IMR-90 (cell line): Measurements from ENCODE around the gene HES4. TPM values are rescaled to one million over a fixed set of nuclear protein-coding genes. Genes with fewer than 3 reads are reported as not detected.

Experiments
- ATAC-seq: fragments of 200-7000 bp; cut with Tn5 transposase; 2 replicates; pipeline ENCODE4 v1.9.1; 2020; ENCODE audit warnings: low read depth, mild to moderate bottlenecking, moderate library complexity
- BruUV-seq: library from RNA; stranded (reverse); fragments of 400-500 nt; replicated peaks from 2 replicates; lab custom pipeline; 2021; lab: Mats Ljungman, UMichigan
- CTCF ChIA-PET: fragments of 300-600 bp; formaldehyde crosslinking; extraction: SDS; loops from one replicate; lab custom pipeline; 2021; ENCODE audit warnings: antibody characterized with exemption; lab: Yijun Ruan, JAX
- POLR2A ChIA-PET: fragments of 300-600 bp; sonication (Branson Sonifier 250); formaldehyde crosslinking; loops from one replicate; lab custom pipeline; 2022; ENCODE audit warnings: antibody characterized with exemption; ENCODE audit not compliant: unreplicated experiment; lab: Charles Lee
- DNase-seq: peaks from one replicate; pipeline ENCODE4 v3.0.0; 2013
- H2AFZ ChIP-seq: replicated peaks from 2 replicates; pipeline ENCODE3; 2013; ENCODE audit warnings: low read length, mild to moderate bottlenecking; ENCODE audit not compliant: poor library complexity
- H2AK5ac ChIP-seq: 2 replicates; pipeline ENCODE4 v1.6.1; 2013; ENCODE audit warnings: low read depth, low read length, inconsistent platforms
- H2AK9ac ChIP-seq: replicated peaks from 2 replicates; pipeline ENCODE3; 2013; ENCODE audit warnings: mild to moderate bottlenecking, low read depth, low read length, moderate library complexity; ENCODE audit not compliant: poor library complexity
- H2BK120ac ChIP-seq: 2 replicates; pipeline ENCODE4 v1.6.1; 2013; ENCODE audit warnings: low read depth, low read length, inconsistent platforms
- H2BK15ac ChIP-seq: 3 replicates; pipeline ENCODE4 v1.6.1; 2013; ENCODE audit warnings: low read depth, low read length, inconsistent platforms
- H2BK20ac ChIP-seq: 2 replicates; pipeline ENCODE4 v1.6.1; 2013; ENCODE audit warnings: low read depth, mild to moderate bottlenecking, inconsistent platforms, low read length, moderate library complexity
- H2BK5ac ChIP-seq: 2 replicates; pipeline ENCODE4 v1.6.1; 2013; ENCODE audit warnings: mild to moderate bottlenecking, low read depth, low read length, inconsistent platforms; ENCODE audit not compliant: poor library complexity, severe bottlenecking
- H3K14ac ChIP-seq: replicated peaks from 2 replicates; pipeline ENCODE4 v1.6.1; 2013; ENCODE audit warnings: low read depth, low read length, inconsistent platforms
- H3K18ac ChIP-seq: 2 replicates; pipeline ENCODE4 v1.6.1; 2013; ENCODE audit warnings: low read depth, low read length, control low read depth
- H3K23ac ChIP-seq: 2 replicates; pipeline ENCODE4 v1.6.1; 2013; ENCODE audit warnings: low read depth, low read length, inconsistent platforms
- H3K27ac ChIP-seq: 2 replicates; pipeline ENCODE4 v1.5.1; 2013; ENCODE audit warnings: mild to moderate bottlenecking, control low read depth, low read length; ENCODE audit not compliant: insufficient read depth
- H3K27me3 ChIP-seq: 2 replicates; pipeline ENCODE4 v1.6.1; 2013; ENCODE audit warnings: low read length; ENCODE audit not compliant: control insufficient read depth, insufficient read depth
- H3K36me3 ChIP-seq: 2 replicates; pipeline ENCODE4 v1.6.1; 2013; ENCODE audit warnings: low read length, mixed read lengths; ENCODE audit not compliant: control insufficient read depth, insufficient read depth
- H3K4ac ChIP-seq: 2 replicates; pipeline ENCODE4 v1.6.1; 2013; ENCODE audit warnings: low read depth, low read length, inconsistent platforms
- H3K4me1 ChIP-seq: 2 replicates; pipeline ENCODE4 v1.6.1; 2013; ENCODE audit warnings: low read length, mixed read lengths; ENCODE audit not compliant: control insufficient read depth, insufficient read depth
- H3K4me2 ChIP-seq: 2 replicates; pipeline ENCODE4 v1.6.1; 2013; ENCODE audit warnings: low read depth, mild to moderate bottlenecking, control low read depth, low read length, moderate library complexity
- H3K4me3 ChIP-seq: 2 replicates; pipeline ENCODE4 v1.5.1; 2013; ENCODE audit warnings: low read depth, mild to moderate bottlenecking, control low read depth, low read length, moderate library complexity; ENCODE audit not compliant: insufficient read depth
- H3K56ac ChIP-seq: 2 replicates; pipeline ENCODE4 v1.6.1; 2013; ENCODE audit warnings: low read length, inconsistent platforms; ENCODE audit not compliant: insufficient read depth; ENCODE audit errors: extremely low read depth
- H3K79me1 ChIP-seq, 2 experiments: 2 replicates each; pipeline ENCODE4 v1.6.1; 2013; ENCODE audit warnings: low read length in 2 of 2, inconsistent platforms in 1 of 2, low read depth in 1 of 2
- H3K9ac ChIP-seq: 2 replicates; pipeline ENCODE4 v1.6.1; 2013; ENCODE audit warnings: low read depth, low read length, control low read depth
- H3K9me1 ChIP-seq: 2 replicates; pipeline ENCODE4 v1.6.1; 2013; ENCODE audit warnings: low read length, inconsistent platforms; ENCODE audit not compliant: insufficient read depth
- H3K9me3 ChIP-seq: 2 replicates; pipeline ENCODE4 v1.6.1; 2013; ENCODE audit warnings: low read length; ENCODE audit not compliant: control insufficient read depth, insufficient read depth
- H4K20me1 ChIP-seq: 2 replicates; pipeline ENCODE4 v1.6.1; 2013; ENCODE audit warnings: low read length, inconsistent platforms; ENCODE audit not compliant: insufficient read depth
- H4K5ac ChIP-seq: 2 replicates; pipeline ENCODE4 v1.6.1; 2013; ENCODE audit warnings: mild to moderate bottlenecking, low read depth, low read length, control low read depth
- H4K8ac ChIP-seq, 2 experiments: 2 replicates each; pipeline ENCODE4 v1.6.1; 2013; ENCODE audit warnings: low read depth in 2 of 2, low read length in 2 of 2, control low read depth in 1 of 2, inconsistent platforms in 1 of 2
- H4K91ac ChIP-seq: 2 replicates; pipeline ENCODE4 v1.6.1; 2013; ENCODE audit warnings: low read depth, low read length, inconsistent platforms; ENCODE audit not compliant: insufficient read depth
- BHLHE40 ChIP-seq: fragments of 150-350 bp; IDR thresholded peaks from 2 replicates; pipeline ENCODE4 v1.6.1; 2016; ENCODE audit warnings: mild to moderate bottlenecking, low read depth, low read length
- CEBPB ChIP-seq: IDR thresholded peaks from 2 replicates; pipeline ENCODE4 v1.6.1; 2012; ENCODE audit warnings: low read depth, low read length, improper control_type of control experiment
- CHD1 ChIP-seq: IDR thresholded peaks from 2 replicates; pipeline ENCODE4 v1.6.1; 2012; ENCODE audit warnings: low read depth, low read length, improper control_type of control experiment
- CTCF ChIP-seq: conservative IDR thresholded peaks from 2 replicates; pipeline ENCODE4 v1.5.1; 2012; ENCODE audit warnings: mild to moderate bottlenecking, low read depth, low read length, improper control_type of control experiment
- ELK1 ChIP-seq: fragments of 150-350 bp; IDR thresholded peaks from 2 replicates; pipeline ENCODE4 v1.6.1; 2016; ENCODE audit warnings: low read depth, mild to moderate bottlenecking, low read length, moderate library complexity, borderline replicate concordance
- MAZ ChIP-seq: IDR thresholded peaks from 2 replicates; pipeline ENCODE4 v1.6.1; 2012; ENCODE audit warnings: low read depth, mild to moderate bottlenecking, low read length, improper control_type of control experiment, moderate library complexity, borderline replicate concordance
- NFE2L2 ChIP-seq: fragments of 150-350 bp; IDR thresholded peaks from 2 replicates; pipeline ENCODE4 v1.6.1; 2016; ENCODE audit warnings: low read depth, mild to moderate bottlenecking, low read length
- POLR2A ChIP-seq: IDR thresholded peaks from 2 replicates; pipeline ENCODE4 v1.6.1; 2012; ENCODE audit warnings: mild to moderate bottlenecking, low read depth, low read length
- RCOR1 ChIP-seq: IDR thresholded peaks from 2 replicates; pipeline ENCODE4 v1.6.1; 2012; ENCODE audit warnings: mild to moderate bottlenecking, low read length, improper control_type of control experiment; ENCODE audit not compliant: insufficient replicate concordance
- SMC3 ChIP-seq: fragments of 150-350 bp; IDR thresholded peaks from 2 replicates; pipeline ENCODE4 v1.6.1; 2016; ENCODE audit warnings: low read depth, mild to moderate bottlenecking, antibody characterized with exemption, low read length, moderate library complexity
- USF2 ChIP-seq: fragments of 150-350 bp; IDR thresholded peaks from 2 replicates; pipeline ENCODE4 v1.6.1; 2017; ENCODE audit warnings: mild to moderate bottlenecking, antibody characterized with exemption, low read length, low read depth
- WGBS, 2 experiments: methylation state at CpG; one replicate each; pipeline versions ENCODE4 v1.1.5 to v1.1.7; 2013; ENCODE audit warnings: missing lambda C conversion rate in 2 of 2; ENCODE audit not compliant: insufficient read length in 1 of 2; ENCODE audit errors: extremely low coverage in 2 of 2; 5-methylcytosine and 5-hydroxymethylcytosine counted together
- dilution Hi-C: fragments of 300-500 bp; cut with HindIII; formaldehyde crosslinking; loops from one replicate; pipeline ENCODE4 v1.14.3; 2018; ENCODE audit warnings: low sequenced_read_pairs; ENCODE audit not compliant: unreplicated experiment
- in situ Hi-C: fragments of 300-500 bp; cut with MboI; formaldehyde crosslinking; loops from 3 replicates; pipeline ENCODE4 v1.14.3; 2019; ENCODE audit warnings: low sequenced_read_pairs, inconsistent platforms, mixed read lengths
- intact Hi-C: fragments of 100-400 bp; cut with micrococcal nuclease; formaldehyde crosslinking; loops from 2 replicates; pipeline ENCODE4 v1.10.0; 2022
- polyA plus RNA-seq, 3 experiments: library from polyadenylated mRNA; depleted of rRNA; stranded (reverse); fragments of >200 nt; gene quantifications; 2 replicates each; pipeline ENCODE4 v1.2.3, GENCODE V29; 2012; ENCODE audit warnings: low replicate concordance in 1 of 3
- total RNA-seq: library from RNA; depleted of rRNA; stranded (reverse); fragments of >200 nt; gene quantifications from 2 replicates; pipeline ENCODE4 v1.2.3, GENCODE V29; 2012

HES4 gene
- total and polyA plus RNA-seq, 2 of the 4 experiments (the other 2 are of a cell fraction), result 1.4 to 11.7 TPM

GRCh38 chr1:981955-982558 is 17.8 kb downstream of the HES4 start, which contains the start of gene PERM1:
TSS of gene PERM1 (minus strand) at chr1:982093. CDS start at chr1:981029, 1,064 bp downstream.
- Histone ChIP-seq H3K36me3 (no peaks in the 10 kb centered on the region), H3K4ac (no peak within 1 kb of the TSS), H4K5ac (no peak within 1 kb of the TSS), H3K27me3 (peaks cover 5% of the 10 kb centered on the region; the same call in 1 of the 2 replicates), H3K9me3 (no peaks in the 10 kb centered on the region), H3K56ac (no peak within 1 kb of the TSS), H2BK5ac (no peak within 1 kb of the TSS), H3K4me2 (no peak within 1 kb of the TSS), H2AFZ (peak within 1 kb of the TSS; percentile 14), H2BK15ac (no peak within 1 kb of the TSS), H3K18ac (no peak within 1 kb of the TSS), H2BK120ac (no peak within 1 kb of the TSS), H2AK9ac (peak within 1 kb of the TSS; percentile 37), H3K27ac (no peak within 1 kb of the TSS), H3K23ac (no peak within 1 kb of the TSS), H3K9me1 (no peaks in the 10 kb centered on the region), H4K20me1 (no peaks in the 10 kb centered on the region; the same call in 1 of the 2 replicates), H3K4me1 (no peaks in the 10 kb centered on the region), H3K14ac (no peak within 1 kb of the TSS), H4K91ac (no peak within 1 kb of the TSS), H2BK20ac (no peak within 1 kb of the TSS), H2AK5ac (no peak within 1 kb of the TSS; the same call in 1 of the 2 replicates), H4K8ac (no peak within 1 kb of the TSS), H3K4me3 (no peak within 1 kb of the TSS), H3K79me1 (no peaks in the 10 kb centered on the region), H3K9ac (no peak within 1 kb of the TSS)
- dilution Hi-C loops, result no loop called here
- ChIA-PET POLR2A (no interaction called here), CTCF (no interaction called here)
- in situ Hi-C loops, result no loop called here
- TF ChIP-seq CEBPB (no peak), USF2 (no peak), NFE2L2 (no peak), BHLHE40 (no peak), ELK1 (no peak), CHD1 (no peak), POLR2A (no peak; the same call in 1 of the 2 replicates), MAZ (no peak), RCOR1 (no peak), SMC3 (no peak), CTCF (no peak)
- 72% methylated on average over 20 of the region's 28 CpGs; no CpG with 5 or more reads in 1 of the 2 experiments for WGBS, 2 experiments
- BruUV-seq, result no TSS peak
- ATAC-seq (no peak), DNase-seq (no peak)
- intact Hi-C loops, result loop anchor here (5.0 kb wide), 1 partner anchor 250 kb away; the partner anchor contains the start of genes B3GALT6 and SDF4
